Choroid plexus epithelial cell (primary cell): ENCODE data around the gene NCBP3.

Experiments used
- DNase-seq: peaks from one replicate; pipeline ENCODE4 v3.0.0-alpha.2; 2010; ENCODE audit warnings: low read depth
- H3K4me3 ChIP-seq: 2 replicates; pipeline ENCODE4 v1.5.1; 2011; ENCODE audit warnings: low read depth, mild to moderate bottlenecking, control low read depth, low read length, moderate library complexity
- CTCF ChIP-seq: conservative IDR thresholded peaks from 2 replicates; pipeline ENCODE4 v1.5.1; 2011; ENCODE audit warnings: low read depth, mild to moderate bottlenecking, control low read depth, inconsistent platforms, low read length, moderate library complexity

NCBP3 gene

GRCh38 chr17:3892095-3892998, 46.3 kb upstream of the NCBP3 start:
- peak; percentile 51 for DNase-seq
- peak overlapping the region; percentile 61 for H3K4me3 ChIP-seq
- no peak for TF ChIP-seq CTCF

GRCh38 chr17:3891626-3892094, 45.6 kb upstream of the NCBP3 start:
- DNase-seq: no peak
- H3K4me3 ChIP-seq: peak overlapping the region; percentile 61
- no peak for TF ChIP-seq CTCF

- no peak for DNase-seq
- TF ChIP-seq CTCF: no peak
- no peak overlapping the region for H3K4me3 ChIP-seq
Observed at GRCh38 chr17:3890878-3891219, 44.8 kb upstream of the NCBP3 start.

- DNase-seq: peak; percentile 79
- H3K4me3 ChIP-seq: no peak overlapping the region
- TF ChIP-seq CTCF: no peak
Observed at GRCh38 chr17:3890082-3890877, 44.2 kb upstream of the NCBP3 start.

GRCh38 chr17:3889325-3890012, 43.4 kb upstream of the NCBP3 start:
- no peak overlapping the region for H3K4me3 ChIP-seq
- TF ChIP-seq CTCF: no peak
- DNase-seq: no peak

- TF ChIP-seq CTCF: no peak
- peak; percentile 90 for DNase-seq
- no peak overlapping the region for H3K4me3 ChIP-seq
Observed at GRCh38 chr17:3888343-3889171, 42.5 kb upstream of the NCBP3 start.
